Liver (tissue), 2 donors: ENCODE results near the gene DYNC1LI2.

ENCODE experiments used
- CTCF ChIP-seq: fragments of 150-350 bp; IDR thresholded peaks from 2 replicates; pipeline ENCODE4 v1.5.1; 2017; ENCODE audit warnings: improper control_type of control experiment, low read depth, low read length; ENCODE audit not compliant: missing input control
- ZBTB33 ChIP-seq: IDR thresholded peaks from 2 replicates; pipeline ENCODE4 v1.6.1; 2016; ENCODE audit warnings: antibody characterized with exemption
- TF ChIP-seq, protein P1 (sequence below): IDR thresholded peaks from 2 replicates; pipeline ENCODE4 v1.6.1; 2016; ENCODE audit warnings: antibody characterized with exemption, mild to moderate bottlenecking
- donor health status: healthy.

GRCh38 chr16:66751053-66751302, 431 bp downstream of the DYNC1LI2 start:
- TF ChIP-seq CTCF: no peak
- TF ChIP-seq ZBTB33: no peak
- TF ChIP-seq, protein P1, sequence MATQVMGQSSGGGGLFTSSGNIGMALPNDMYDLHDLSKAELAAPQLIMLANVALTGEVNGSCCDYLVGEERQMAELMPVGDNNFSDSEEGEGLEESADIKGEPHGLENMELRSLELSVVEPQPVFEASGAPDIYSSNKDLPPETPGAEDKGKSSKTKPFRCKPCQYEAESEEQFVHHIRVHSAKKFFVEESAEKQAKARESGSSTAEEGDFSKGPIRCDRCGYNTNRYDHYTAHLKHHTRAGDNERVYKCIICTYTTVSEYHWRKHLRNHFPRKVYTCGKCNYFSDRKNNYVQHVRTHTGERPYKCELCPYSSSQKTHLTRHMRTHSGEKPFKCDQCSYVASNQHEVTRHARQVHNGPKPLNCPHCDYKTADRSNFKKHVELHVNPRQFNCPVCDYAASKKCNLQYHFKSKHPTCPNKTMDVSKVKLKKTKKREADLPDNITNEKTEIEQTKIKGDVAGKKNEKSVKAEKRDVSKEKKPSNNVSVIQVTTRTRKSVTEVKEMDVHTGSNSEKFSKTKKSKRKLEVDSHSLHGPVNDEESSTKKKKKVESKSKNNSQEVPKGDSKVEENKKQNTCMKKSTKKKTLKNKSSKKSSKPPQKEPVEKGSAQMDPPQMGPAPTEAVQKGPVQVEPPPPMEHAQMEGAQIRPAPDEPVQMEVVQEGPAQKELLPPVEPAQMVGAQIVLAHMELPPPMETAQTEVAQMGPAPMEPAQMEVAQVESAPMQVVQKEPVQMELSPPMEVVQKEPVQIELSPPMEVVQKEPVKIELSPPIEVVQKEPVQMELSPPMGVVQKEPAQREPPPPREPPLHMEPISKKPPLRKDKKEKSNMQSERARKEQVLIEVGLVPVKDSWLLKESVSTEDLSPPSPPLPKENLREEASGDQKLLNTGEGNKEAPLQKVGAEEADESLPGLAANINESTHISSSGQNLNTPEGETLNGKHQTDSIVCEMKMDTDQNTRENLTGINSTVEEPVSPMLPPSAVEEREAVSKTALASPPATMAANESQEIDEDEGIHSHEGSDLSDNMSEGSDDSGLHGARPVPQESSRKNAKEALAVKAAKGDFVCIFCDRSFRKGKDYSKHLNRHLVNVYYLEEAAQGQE: no peak
